ENCODE measurements around the gene OSTN.
"Not testable (repeated sequence)": the region's sequence is repeated elsewhere in the genome, so short reads cannot be mapped to it uniquely, and the experiment has no call there.

OSTN gene

GRCh38 chr3:191198932-191199331 is at the start of gene OSTN:
TSS of gene OSTN (plus strand) at chr3:191199241. CDS start at chr3:191212533, 13,292 bp downstream.
- no peak for DNase-seq

DNA sequence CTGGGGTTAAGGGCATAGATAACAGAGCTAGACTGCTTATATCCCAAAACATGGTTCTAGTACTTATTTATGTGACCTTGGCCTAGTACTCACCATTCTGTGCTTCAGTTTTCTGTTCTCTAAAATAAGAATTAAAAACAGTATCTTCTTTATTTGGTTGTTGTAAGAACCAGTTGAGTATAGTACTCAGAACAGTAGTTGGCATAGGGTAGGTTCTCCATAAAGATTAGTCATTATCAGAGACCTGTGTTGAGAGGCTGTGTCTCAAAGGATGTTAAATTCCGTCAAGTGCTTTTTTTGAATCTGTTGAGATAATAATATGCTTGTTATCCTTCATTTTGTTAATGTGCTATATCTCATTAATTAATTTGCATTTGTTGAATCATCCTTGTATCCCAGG is 47.4 kb upstream of the OSTN start:
- no peak for DNase-seq

- DNase-seq, result no peak
Measured at GRCh38 chr3:191154827-191155226, 44.2 kb upstream of the OSTN start.

GRCh38 chr3:191158247-191158646 is 40.8 kb upstream of the OSTN start:
- DNase-seq, result no peak

GRCh38 chr3:191158815-191159214 is 40.2 kb upstream of the OSTN start:
- DNase-seq, result no peak

DNA sequence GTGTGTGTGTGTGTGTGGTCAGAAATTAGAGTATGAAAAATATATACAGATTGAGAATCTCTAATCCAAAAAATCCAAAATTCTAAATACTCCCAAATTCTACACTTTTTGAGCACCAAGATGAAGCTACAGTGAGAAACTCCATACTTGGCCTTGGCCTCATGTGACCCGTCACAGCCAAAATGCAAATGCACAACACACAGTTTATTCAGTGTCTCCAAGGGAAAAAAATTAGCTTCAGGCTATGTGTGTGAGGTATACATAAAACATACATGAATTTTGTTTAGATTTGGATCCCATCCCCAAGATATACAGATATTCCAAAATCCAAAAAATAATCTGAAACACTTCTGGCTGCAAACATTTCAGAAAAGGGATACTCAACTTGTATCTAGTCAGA is 33.2 kb upstream of the OSTN start:
- DNase-seq, result no peak

GRCh38 chr3:191166368-191166767 is 32.7 kb upstream of the OSTN start:
- no peak for DNase-seq

DNA sequence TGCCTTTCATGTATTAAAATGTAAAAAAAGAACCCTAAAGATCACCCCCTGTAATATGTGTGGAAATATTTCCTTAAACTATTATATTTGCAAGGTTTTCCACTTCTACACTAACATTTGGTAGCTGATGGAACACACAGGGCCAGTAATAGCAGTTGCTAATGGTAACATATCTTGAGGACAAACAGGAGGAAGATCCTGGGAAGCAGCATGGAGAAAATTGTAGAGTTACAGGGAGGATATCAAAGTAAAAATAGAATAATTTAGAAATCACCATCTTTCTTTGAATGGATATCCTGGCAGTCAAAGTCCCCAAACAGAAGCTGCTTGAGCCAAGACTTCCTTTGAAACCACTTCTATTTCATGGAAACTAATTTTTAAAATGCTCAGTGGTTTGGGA is 29.5 kb upstream of the OSTN start:
- no peak for DNase-seq

DNA sequence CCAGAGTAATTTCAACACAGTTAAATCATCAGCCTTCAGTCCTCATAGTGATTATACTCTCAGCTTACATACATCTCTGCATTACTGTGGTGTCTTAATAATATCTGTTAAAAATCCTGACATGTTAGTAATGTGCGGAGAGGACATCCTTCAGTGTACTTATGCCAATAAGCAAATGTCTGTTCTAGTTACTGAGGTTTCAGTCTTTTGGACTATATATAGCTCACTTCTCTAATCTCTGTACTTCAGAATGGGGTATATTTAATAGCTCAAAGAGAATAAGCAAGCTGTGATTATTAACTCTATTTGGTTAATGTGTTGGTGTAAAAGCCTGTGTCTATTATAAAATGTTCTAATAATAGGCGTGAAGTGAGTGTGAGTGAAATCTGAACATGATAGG is 28.9 kb upstream of the OSTN start:
- no peak for DNase-seq

- DNase-seq, result no peak
Measured at GRCh38 chr3:191175102-191175501, 23.9 kb upstream of the OSTN start.

- DNase-seq, result no peak
Measured at GRCh38 chr3:191176038-191176785, 22.8 kb upstream of the OSTN start.

DNA sequence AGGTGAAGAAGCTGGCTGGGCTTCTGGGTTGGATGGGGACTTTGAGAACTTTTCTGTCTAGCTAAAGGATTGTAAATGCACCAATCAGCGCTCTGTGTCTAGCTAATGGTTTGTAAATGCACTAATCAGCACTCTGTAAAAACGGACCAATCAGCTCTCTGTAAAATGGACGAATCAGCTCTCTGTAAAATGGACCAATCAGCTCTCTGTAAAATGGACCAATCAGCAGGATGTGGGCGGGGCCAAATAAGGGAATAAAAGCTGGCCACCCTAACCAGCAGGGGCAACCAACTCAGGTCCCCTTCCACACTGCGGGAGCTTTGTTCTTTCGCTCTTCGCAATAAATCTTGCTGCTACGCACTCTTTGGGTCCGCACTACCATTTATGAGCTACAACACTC is 13.7 kb upstream of the OSTN start:
- not testable (repeated sequence) for DNase-seq

GRCh38 chr3:191188246-191188645 is 10.8 kb upstream of the OSTN start:
- DNase-seq, result not testable (repeated sequence)

GRCh38 chr3:191192270-191192669 is 6.8 kb upstream of the OSTN start:
- DNase-seq, result not testable (repeated sequence)

GRCh38 chr3:191192941-191193340 is 6.1 kb upstream of the OSTN start:
- DNase-seq, result no peak

GRCh38 chr3:191197761-191198306 is 1.2 kb upstream of the OSTN start:
- no peak for DNase-seq

- DNase-seq, result no peak
Measured at GRCh38 chr3:191198480-191198879, 561 bp upstream of the OSTN start.

GRCh38 chr3:191210032-191210431 is 11.0 kb downstream of the OSTN start:
- no peak for DNase-seq

DNA sequence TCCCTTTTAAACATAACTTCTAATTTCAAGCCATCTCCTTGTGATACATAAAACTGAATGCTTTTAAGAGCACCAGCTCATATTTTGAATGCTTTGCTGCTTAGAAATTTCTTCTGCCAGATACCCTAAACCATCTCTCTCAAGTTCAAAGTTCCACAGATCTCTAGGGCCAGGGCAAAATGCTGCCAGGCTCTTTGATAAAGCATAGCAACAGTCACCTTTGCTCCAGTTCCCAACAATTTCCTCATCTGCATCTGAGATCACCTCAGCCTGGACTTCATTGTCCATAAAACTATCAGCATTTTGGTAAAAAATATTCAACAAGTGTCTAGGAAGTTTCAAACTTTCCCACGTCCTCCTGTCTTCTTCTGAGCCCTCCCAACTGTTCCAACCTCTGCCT is 17.5 kb downstream of the OSTN start:
- DNase-seq, result no peak

DNA sequence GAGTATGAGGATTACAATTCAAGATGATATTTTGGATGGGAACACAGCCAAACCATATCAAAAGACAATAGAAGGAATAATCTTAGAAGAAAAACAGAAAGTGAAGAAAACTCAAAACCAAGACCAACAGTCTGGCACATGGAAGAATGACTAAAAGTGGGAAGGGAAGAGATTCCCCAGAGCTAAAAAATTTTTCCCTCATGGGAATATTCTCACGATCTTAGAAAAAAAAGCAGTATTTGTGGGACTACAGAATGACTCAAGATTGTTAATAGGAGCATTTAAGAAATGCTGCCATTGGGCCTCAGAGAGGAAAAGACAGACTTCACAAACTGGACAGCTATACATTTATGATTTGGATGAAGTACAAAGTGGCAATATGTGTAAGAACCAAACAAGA is 18.3 kb downstream of the OSTN start:
- no peak for DNase-seq

GRCh38 chr3:191220908-191221307 is 21.9 kb downstream of the OSTN start:
- no peak for DNase-seq

GRCh38 chr3:191221638-191222037 is 22.6 kb downstream of the OSTN start:
- DNase-seq, result no peak

GRCh38 chr3:191227541-191227940 is 28.5 kb downstream of the OSTN start:
- DNase-seq, result no peak

DNA sequence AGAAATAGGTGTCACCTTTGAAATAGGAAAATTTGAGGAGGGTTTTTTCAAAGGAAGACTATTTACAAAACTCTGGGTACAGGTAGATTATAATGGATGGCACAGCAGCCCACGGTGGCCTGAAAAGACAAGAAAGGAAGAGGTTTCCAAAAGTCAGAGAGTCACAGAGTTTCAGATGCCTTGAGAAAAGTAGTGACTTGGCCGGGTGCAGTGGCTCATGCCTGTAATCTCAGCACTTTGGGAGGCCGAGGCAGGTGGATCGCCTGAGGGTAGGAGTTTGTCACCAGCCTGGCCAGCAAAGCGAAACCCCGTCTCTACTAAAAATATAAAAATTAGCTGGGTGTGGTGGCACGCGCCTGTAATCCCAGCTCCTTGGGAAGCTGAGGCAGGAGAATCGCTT is 35.2 kb downstream of the OSTN start:
- DNase-seq, result no peak
